Measurements from ENCODE around the gene ZMYM1. TPM values are rescaled to one million over a fixed set of nuclear protein-coding genes. Genes with fewer than 3 reads are reported as not detected.
"Not testable (repeated sequence)": the region's sequence is repeated elsewhere in the genome, so short reads cannot be mapped to it uniquely, and the experiment has no call there.

Gene ZMYM1
- total RNA-seq, 1 experiment from 2014 or later = 49.7 TPM

DNA sequence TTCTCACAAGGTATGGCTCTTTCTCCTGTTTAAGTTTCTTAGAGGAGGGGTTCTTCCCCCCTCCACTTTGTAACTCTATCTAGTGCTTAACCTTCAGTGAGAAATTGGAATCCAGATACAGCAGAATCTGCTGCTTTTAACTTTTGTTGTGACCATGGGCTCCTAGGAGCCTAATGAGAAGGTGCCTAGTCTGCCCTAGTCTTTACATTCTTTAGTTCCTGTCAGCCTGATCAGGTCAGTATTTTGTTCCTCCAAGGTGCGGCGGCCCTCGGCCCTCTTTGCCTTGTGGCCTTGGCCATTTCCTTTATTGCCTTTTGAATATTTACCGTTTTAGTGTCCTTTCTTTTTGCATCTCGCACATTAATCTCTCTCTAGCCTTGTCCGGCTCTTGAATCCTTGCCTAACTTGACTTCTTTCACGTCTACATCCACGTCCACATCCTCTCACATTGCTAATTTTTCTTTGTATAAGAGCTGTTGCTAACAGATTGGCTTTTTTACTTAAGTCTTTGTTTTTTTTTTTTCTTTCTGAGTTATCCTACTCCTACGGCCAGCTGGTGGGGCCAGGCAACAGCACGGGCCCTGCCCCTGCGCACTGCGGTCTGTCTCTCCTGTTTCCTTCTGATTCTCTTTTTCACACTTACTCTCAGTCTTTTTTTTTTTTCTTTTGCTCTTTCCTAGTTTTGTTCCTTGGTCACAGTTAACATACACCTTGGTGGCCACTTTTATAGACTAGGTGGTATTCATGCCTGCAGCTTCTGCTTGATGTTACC, 64.7 kb downstream of the ZMYM1 start:
- Histone ChIP-seq H4K20me1 (ENCODE audit: insufficient read depth) (no peaks in the 10 kb centered on the region), H3K27me3 (ENCODE audit: insufficient read depth, low read depth) (peaks cover 10% of the 10 kb centered on the region; the same call in 1 of the 2 replicates), H3K4me1 (replicated peaks; ENCODE audit: insufficient read depth) (no peaks in the 10 kb centered on the region), H3K79me2 (ENCODE audit: low read depth) (no peaks in the 10 kb centered on the region), H3K27ac (no peak overlapping the region), H3K4me2 (no peak overlapping the region), H3F3A (ENCODE audit: insufficient read depth, low read depth) (no peaks in the 10 kb centered on the region), H3K9me3 (ENCODE audit: insufficient read depth, low read depth) (no peaks in the 10 kb centered on the region; the same call in 1 of the 2 replicates), H3K4me3 (no peak overlapping the region), H3K9me2 (ENCODE audit: insufficient read depth) (no peaks in the 10 kb centered on the region), H2AFZ (no peak overlapping the region), H3K36me3 (ENCODE audit: low read depth) (no peaks in the 10 kb centered on the region)
- intact Hi-C loops (cut with micrococcal nuclease; ENCODE audit: unreplicated experiment) = no loop called here
- TF ChIP-seq EZH2 (IDR thresholded peaks at IDR 0.05; ENCODE audit: low read depth) = no peak
- TF ChIP-seq, protein P1, sequence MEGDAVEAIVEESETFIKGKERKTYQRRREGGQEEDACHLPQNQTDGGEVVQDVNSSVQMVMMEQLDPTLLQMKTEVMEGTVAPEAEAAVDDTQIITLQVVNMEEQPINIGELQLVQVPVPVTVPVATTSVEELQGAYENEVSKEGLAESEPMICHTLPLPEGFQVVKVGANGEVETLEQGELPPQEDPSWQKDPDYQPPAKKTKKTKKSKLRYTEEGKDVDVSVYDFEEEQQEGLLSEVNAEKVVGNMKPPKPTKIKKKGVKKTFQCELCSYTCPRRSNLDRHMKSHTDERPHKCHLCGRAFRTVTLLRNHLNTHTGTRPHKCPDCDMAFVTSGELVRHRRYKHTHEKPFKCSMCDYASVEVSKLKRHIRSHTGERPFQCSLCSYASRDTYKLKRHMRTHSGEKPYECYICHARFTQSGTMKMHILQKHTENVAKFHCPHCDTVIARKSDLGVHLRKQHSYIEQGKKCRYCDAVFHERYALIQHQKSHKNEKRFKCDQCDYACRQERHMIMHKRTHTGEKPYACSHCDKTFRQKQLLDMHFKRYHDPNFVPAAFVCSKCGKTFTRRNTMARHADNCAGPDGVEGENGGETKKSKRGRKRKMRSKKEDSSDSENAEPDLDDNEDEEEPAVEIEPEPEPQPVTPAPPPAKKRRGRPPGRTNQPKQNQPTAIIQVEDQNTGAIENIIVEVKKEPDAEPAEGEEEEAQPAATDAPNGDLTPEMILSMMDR (conservative IDR thresholded peaks at IDR 0.05) = no peak
- ChIA-PET POLR2A (ENCODE audit: unreplicated experiment) (no interaction called here), CTCF (no interaction called here)
- DNase-seq = no peak
- BruUV-seq (replicated peaks) = no TSS peak

DNA sequence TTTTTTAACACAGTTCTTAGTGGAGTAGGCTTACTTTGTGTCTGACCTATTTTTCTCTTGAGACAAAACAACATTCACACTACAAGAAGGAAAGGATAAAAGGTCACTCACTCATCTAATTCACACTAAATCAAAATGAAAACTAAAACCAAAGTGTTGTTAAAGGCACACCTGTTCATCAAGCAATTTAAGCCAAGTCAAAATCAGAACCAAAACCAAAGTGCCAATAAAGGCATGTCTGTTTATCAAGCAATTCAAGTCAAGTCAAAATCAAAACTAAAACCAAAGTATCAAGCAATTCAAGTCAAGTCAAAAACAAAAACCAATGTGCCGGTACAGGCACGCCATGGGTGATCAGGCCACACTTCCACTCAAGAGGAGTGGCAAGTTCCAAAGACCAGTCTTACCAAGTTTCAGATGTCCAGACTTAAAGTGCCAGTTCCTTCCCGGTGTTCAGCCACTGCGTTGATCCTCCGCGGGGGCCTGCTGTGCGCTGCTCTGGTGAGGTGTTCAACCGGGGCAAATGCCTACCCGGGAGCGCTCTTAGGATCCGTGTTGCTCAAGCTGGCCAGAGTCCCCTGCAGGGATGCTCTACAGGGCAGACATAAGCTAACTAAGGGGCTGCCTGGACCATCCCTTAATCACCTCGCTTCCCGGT, 66.8 kb downstream of the ZMYM1 start:
- POLR2A ChIA-PET (ENCODE audit: unreplicated experiment); DNase-seq; H2AFZ ChIP-seq; H3K9me2 ChIP-seq (ENCODE audit: insufficient read depth); H4K20me1 ChIP-seq (ENCODE audit: insufficient read depth); BruUV-seq (replicated peaks); H3F3A ChIP-seq (ENCODE audit: insufficient read depth, low read depth); H3K4me3 ChIP-seq; H3K4me2 ChIP-seq; H3K79me2 ChIP-seq (ENCODE audit: low read depth); H3K36me3 ChIP-seq (ENCODE audit: low read depth); CTCF ChIA-PET; H3K27me3 ChIP-seq (ENCODE audit: insufficient read depth, low read depth); intact Hi-C loops (cut with micrococcal nuclease; ENCODE audit: unreplicated experiment); H3K27ac ChIP-seq; H3K4me1 ChIP-seq (replicated peaks; ENCODE audit: insufficient read depth); H3K9me3 ChIP-seq (ENCODE audit: insufficient read depth, low read depth): not testable (repeated sequence)

DNA sequence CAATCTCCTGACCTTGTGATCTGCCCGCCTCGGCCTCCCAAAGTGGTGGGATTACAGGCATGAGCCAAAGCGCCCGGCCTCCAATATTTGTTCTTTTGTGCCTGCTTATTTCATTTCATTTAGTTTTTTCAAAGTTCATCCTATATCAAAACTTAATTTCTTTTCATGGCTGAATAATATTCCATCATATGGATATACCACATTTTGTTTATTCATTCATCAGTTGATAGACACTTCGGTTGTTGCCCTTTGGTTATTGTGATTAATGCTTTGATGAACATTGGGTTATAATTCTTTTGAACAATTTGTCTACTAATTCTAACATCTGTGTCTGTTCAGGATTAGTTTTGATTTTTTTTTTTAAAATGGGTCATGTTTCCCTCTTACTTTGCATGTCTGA, 72.0 kb downstream of the ZMYM1 start:
- H3K4me3 ChIP-seq = no peak overlapping the region
- intact Hi-C loops (cut with micrococcal nuclease; ENCODE audit: unreplicated experiment) = no loop called here
- no peaks in the 10 kb centered on the region for H4K20me1 ChIP-seq (ENCODE audit: insufficient read depth)
- no peaks in the 10 kb centered on the region for H3K79me2 ChIP-seq (ENCODE audit: low read depth)
- no TSS peak for BruUV-seq (replicated peaks)
- CTCF ChIA-PET = no interaction called here
- H3K27ac ChIP-seq = no peak overlapping the region
- H3K4me1 ChIP-seq (replicated peaks; ENCODE audit: insufficient read depth) = no peaks in the 10 kb centered on the region
- H3K9me3 ChIP-seq (ENCODE audit: insufficient read depth, low read depth) = no peaks in the 10 kb centered on the region; the same call in 1 of the 2 replicates
- H3K36me3 ChIP-seq (ENCODE audit: low read depth) = no peaks in the 10 kb centered on the region
- no peak for DNase-seq
- no peaks in the 10 kb centered on the region for H3K27me3 ChIP-seq (ENCODE audit: insufficient read depth, low read depth)
- POLR2A ChIA-PET (ENCODE audit: unreplicated experiment) = no interaction called here
- H3K9me2 ChIP-seq (ENCODE audit: insufficient read depth) = no peaks in the 10 kb centered on the region
- no peak for TF ChIP-seq EZH2 (IDR thresholded peaks at IDR 0.05; ENCODE audit: low read depth)
- TF ChIP-seq, protein P1 (conservative IDR thresholded peaks at IDR 0.05) = no peak
- no peak overlapping the region for H2AFZ ChIP-seq
- H3K4me2 ChIP-seq = no peak overlapping the region
- no peaks in the 10 kb centered on the region for H3F3A ChIP-seq (ENCODE audit: insufficient read depth, low read depth)

Data from PC-9 (cell line).